NCI-H526 (cell line): Measurements from ENCODE around the gene SFXN5.

ENCODE experiments used
- DNase-seq, 2 experiments: peaks; one replicate each; lab custom pipeline; 2025; lab: John Stamatoyannopoulos, UW

SFXN5 gene

GRCh38 chr2:73053316-73054114, 18.0 kb downstream of the SFXN5 start:
- no peak for DNase-seq

GRCh38 chr2:73050121-73050545, 21.4 kb downstream of the SFXN5 start:
- no peak for DNase-seq

DNA sequence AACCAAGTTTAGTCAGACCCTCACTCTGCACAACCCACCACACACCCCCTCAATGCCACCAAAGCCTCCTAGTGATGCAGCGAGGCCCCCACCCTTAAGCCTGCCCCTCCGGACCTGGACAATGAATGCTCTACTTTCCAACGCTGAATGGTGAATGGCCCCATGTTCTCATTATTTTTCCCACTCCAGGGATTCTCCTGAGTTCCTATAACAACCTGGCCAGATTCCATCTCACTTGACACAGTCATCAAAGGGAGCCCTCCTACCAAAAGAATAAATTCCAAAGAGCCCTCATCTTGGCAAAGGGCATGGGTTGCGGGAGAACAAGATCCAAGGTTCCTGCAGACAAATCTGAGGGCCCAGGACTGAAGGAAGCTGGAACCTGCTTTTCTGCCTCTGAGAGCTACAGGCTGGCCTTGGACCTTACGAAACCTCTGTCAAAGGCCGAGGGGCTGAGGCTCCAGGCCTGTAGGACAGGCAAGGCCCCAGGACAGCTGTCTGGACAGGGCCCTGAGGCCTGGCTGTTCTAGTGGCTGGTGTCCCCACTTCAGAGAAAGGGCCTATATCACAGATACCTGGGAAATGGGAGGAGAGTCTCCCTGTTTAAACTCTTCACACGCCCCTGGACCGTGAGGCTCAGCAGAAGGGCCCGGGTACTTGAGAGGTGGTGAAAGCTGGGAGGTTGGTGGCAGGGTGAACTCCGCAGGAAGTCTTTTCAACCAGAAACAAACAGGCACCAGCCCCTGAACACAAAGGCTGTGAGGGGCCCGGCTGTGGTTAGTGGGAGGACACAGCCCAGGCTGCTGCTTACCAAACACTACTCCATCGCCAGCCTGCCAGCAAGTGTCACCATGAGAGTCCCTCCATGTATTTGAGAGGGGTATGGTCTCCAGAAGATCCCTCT, 27.3 kb downstream of the SFXN5 start:
- DNase-seq = no peak

GRCh38 chr2:73043276-73043675, 28.2 kb downstream of the SFXN5 start:
- no peak for DNase-seq

DNA sequence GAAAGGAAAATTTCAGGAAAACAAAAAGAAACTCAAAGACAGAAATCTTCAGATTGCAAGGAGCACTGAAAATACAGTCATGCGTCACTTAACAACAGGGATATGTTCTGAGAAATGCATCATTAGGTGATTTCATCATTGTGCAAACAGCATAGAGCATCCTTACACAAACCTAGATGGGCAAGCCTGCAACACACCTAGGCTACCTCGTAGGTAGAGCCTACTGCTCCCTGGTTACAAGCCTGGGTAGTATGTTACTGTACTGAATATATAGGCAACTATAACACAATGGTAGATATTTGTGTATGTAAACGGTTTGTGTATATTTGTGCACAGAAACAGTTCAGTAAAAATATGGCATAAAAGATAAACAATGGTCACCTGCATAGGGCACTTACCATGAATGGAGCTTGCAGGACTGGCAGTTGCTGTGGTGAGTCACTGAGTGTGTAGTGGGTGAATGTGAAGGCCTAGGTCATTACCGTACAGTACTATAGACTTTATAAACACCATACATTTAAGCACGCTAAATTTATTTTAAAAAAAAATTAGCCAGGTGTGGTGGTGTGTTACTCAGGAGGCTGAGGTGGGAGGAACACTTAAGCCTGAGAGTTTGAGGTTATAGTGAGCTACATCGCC, 33.4 kb downstream of the SFXN5 start:
- DNase-seq = no peak

- no peak for DNase-seq
Measured at GRCh38 chr2:73036766-73037165, 34.7 kb downstream of the SFXN5 start.

DNA sequence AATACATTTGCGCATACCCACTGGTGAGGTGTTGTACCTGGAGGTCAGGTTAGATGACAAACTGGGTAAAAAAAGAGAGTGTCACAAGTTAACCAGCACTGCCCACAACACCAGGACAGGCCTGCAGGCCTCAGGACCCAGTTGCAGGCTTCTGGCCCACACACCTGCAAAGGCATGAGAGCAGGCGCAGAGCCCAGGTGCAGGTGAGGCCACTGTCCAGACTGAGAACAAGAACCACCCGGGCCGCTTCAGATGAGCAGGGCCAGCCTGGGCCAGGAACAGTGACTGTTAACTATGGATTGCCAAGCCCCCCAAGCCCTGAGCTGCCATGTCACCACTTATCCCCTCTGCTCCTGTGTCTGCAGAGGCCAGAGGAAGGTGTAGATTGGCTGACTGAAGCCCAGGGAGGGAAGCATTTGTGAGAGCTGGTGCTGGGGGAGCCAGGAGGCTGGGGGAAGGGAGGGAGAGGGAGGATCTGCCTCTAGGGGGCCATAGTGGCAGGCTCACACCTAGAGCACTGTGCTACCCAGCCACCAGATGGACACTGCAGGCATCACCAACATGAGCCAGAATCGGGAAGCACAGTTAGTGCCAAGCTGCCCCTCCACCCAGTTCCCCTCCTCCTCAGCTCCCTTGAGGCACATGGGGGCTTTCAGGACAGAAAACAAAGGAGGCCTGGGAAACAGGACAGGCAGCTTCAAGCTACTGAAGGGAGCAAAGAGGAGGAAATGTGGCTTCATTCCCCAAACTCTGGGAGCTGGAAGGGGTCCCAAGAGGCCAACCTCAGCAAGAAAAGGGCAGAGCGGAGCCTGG, 35.4 kb downstream of the SFXN5 start:
- DNase-seq = peak in 1 of 2 experiments; percentile 3

GRCh38 chr2:73034661-73035375, 36.7 kb downstream of the SFXN5 start:
- no peak for DNase-seq

DNA sequence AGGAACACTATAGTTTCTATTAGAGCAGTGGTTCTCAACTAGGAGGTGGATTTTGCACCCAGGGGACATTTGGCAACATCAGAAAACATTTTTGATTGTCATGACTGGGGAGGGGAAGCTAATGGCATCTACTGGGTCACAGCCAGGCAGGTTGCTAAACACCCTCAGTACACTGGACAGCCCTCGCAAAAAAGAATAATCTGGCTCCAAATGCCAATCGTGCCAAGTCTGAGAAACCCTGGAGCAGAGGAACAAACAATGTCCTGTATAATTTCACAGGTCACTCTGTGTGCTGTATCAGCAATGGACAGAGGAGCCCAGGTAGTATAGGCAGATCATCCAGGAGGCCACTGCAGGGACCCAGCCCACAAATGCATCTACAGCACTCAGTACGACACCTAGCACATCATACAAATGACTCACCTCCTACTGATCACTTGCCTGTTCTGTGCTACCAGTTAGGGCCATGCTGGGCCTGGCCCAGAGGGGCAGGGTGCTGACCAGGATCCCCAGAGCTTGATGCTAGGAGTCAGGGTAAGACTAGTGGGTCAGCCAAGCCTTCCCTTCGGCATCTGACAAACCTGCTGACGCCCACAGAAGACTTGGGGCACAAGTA, 37.6 kb downstream of the SFXN5 start:
- no peak for DNase-seq

DNA sequence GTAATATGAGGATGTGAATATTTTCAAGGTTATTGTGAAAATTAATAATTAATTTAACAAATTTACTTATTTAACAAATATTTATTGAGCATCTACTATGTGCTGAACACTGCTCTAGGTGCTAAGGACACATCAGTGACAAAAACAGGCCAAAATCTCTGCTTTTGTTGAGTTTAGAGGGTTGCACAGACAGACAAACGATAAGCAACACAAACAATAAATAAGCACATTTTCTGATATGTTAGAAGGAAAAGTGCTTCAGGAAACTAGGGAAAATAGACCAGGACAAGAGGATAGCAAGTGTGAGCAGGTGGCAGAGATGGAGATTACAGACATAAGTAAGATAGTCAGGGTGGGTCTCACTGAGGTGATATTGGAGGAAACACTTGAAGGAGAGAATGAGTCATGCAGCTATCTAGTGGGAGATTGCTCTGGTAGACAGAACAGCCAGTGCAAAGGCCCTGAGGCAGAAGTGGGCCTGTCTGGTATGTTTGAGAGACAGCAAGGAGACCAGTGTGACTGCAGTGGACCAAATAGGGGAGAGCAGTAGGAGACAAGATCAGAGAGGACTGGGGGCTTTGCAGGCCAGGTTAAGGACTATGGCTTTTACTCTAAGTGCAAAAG, 38.3 kb downstream of the SFXN5 start:
- no peak for DNase-seq

- DNase-seq = no peak
Measured at GRCh38 chr2:73032702-73033097, 38.8 kb downstream of the SFXN5 start.

DNA sequence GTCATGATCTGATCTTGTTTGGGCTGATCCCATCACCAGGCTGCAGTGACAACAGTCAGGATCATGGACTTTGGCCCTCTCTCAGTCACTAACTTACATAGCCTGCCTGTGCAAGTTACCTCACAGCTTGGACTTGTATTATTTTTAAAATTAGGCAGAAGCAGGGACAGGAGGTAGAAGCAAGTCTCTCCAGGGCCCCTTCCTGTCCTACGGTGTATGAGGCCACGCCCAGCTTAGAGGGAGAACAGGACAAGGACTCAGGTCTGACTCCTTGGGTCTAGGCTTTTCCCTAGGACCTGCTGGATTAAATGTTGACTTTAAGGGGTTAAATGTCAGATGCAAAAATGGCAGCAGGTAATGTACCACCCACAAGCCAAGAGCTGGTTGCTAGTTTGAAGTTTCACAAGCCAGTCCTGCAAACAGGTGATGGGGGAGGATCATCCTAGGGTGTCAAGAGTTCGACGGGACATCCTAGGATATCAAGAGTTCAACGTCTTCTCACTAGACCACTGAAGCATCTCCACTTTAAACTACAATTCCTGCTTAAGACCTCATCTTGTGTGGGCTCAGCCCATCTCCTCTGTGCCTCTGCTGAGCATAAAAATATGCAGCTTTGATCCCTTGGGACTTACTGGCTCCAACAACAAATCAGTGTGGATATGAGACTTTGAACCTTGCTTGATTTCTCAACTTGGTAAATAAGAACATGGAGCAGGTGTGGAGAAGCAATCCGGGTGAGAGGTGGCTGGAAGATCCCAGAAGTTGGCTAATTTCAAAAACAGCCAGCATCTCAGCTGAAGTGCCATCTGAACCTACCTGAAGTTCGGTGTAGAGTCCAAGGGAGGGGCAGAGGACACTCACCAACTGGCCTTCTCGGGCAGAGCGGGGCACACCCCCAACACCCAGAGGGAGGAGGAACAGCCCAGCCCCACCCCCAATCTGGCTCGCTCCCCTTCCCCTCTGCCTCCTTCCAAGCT, 39.5 kb downstream of the SFXN5 start:
- peak in 1 of 2 experiments; percentile 27 for DNase-seq

- DNase-seq = no peak
Measured at GRCh38 chr2:73031095-73031678, 40.3 kb downstream of the SFXN5 start.

DNA sequence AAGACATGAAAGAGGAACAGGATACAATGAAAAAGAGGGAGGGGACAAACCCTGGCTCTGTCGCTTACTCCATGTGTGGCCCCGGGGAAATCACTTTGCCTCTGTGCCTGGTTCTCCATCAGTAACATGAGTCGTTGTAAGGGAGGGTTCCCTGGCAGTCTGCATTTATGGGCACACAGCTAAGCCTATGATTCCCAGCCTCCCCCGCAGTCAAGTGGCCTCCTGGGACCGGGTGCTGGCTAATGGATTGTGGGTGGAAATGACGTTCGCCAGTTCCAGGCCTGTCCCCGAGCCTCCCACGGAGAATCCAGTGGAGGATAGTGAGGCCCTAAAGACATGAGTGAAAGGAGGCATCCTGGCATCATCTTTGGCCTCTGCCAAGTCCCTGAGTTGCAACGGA, 42.7 kb downstream of the SFXN5 start:
- peak in 1 of 2 experiments; percentile 5 for DNase-seq

- no peak for DNase-seq
Measured at GRCh38 chr2:73027340-73027739, 44.2 kb downstream of the SFXN5 start.

DNA sequence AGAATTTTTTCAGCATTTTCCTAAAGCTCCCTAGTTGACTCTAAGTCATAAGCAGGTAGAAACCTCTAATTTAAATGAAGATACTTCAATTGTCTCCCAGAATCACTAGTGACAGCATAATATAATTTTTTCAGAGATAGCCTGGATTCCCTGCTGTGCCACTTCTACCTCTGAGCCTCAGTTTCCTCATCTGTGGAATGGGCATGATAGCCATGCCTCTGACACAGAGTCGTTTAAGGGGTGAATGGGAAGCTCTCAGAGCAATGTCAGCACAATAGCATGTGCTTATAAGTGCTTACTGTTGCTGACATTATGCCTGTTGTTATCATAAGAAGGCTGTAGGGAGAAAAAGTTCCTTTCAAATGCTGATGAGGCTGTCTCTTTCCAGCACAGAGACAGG, 48.0 kb downstream of the SFXN5 start:
- no peak for DNase-seq

GRCh38 chr2:73022024-73022568, 49.4 kb downstream of the SFXN5 start:
- DNase-seq = no peak

DNA sequence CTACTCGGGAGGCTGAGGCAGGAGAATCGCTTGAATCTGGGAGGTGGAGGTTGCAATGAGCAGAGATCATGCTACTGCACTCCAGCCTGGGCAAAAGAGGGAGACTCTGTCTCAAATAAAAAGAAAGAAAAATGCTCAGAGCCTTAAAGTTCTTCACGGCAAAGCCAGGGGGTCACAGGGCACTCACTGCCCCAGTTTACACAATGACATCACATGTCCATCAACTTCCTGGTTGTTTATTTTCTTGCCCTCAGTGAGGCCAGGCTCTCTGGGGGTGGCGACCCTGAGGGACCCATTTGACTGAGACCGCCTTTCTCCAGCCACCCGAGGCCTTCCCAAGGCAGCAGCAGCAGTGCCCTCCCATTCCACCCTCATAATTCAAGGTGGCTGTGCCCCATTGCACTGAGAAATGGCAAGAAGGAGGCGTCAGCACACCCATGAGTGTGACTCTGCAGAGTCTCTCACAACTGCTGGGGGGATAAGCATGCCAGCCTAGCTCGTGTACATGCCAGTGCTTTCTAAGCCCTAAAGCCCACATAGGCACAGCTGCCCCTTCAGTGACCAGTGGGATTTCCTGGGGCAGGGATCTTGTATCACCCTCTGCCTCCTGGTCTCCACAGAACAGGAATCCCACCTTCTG, 50.0 kb downstream of the SFXN5 start:
- no peak for DNase-seq
